CD4-positive, alpha-beta T cell treated with Interferon gamma for 1 hour (primary cell): ENCODE data around the gene DPM3.
"Not testable (repeated sequence)": the region's sequence is repeated elsewhere in the genome, so short reads cannot be mapped to it uniquely, and the experiment has no call there.

ENCODE experiments used
- DNase-seq: peaks from one replicate; pipeline ENCODE4 v3.0.0-alpha.2; 2020

Gene DPM3, protein sequence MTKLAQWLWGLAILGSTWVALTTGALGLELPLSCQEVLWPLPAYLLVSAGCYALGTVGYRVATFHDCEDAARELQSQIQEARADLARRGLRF

DNA sequence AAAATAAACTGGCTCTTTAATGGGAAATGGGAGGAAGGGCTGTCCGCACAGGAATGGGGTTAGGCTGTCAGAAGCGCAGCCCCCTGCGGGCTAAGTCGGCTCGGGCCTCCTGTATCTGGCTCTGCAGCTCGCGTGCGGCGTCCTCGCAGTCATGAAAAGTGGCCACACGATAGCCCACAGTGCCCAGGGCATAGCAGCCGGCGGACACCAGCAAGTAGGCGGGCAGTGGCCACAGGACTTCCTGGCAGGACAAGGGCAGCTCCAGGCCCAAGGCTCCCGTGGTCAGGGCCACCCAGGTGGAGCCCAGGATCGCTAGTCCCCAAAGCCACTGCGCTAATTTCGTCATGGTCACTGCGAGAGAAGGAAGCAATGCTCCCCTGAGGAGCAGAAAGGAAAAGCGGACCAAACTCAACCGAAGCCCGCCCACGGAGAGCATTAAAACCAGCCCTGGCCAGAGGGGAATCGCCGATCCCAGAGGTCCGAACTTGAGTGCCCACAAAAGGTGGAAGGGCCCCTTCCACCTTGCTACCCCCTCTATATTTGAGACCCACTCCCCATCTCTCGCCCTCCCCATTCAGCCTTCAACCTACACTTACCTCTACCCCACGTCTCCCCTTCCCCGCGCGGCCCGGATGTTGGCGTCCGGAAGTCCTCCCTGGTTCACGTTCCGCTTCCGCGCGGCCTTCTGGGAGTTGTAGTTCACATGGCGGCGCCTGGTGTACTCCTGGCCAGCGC is at the start of gene DPM3:
DPM3 (minus strand) TSS at position 637 of the 735 bp plus-strand sequence; CDS start at position 346, 291 bp downstream.
- peak; percentile 85 for DNase-seq

DNA sequence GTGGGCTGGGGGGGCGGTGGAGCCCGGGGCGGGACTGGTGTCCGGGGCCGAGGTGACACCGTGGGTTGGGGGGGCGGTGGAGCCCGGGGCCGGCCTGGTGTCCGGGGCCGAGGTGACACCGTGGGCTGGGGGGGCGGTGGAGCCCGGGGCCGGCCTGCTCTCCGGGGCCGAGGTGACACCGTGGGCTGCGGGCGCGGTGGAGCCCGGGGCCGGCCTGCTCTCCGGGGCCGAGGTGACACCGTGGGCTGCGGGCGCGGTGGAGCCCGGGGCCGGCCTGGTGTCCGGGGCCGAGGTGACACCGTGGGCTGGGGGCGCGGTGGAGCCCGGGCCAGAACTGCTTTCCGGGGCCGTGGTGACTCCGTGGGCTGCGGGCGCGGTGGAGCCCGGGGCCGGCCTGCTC is 49.6 kb upstream of the DPM3 start:
- DNase-seq, result not testable (repeated sequence)

DNA sequence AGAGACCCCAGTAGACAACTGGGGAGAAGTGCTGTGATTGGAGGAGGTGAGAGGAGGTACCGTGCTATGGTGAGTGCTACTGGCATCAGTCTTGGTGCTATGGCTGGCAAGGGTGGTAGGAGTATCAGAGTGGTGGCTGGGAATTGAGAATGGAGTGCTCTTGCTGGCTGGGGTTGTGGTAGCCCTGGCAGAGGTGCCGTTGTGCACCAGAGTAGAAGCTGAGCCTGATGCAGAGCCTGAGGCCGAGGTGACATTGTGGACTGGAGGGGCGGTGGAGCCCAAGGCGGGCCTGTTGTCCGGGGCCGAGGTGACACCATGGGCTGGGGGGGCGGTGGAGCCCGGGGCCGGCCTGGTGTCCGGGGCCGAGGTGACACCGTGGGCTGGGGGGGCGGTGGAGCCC is 47.9 kb upstream of the DPM3 start:
- no peak for DNase-seq

DNA sequence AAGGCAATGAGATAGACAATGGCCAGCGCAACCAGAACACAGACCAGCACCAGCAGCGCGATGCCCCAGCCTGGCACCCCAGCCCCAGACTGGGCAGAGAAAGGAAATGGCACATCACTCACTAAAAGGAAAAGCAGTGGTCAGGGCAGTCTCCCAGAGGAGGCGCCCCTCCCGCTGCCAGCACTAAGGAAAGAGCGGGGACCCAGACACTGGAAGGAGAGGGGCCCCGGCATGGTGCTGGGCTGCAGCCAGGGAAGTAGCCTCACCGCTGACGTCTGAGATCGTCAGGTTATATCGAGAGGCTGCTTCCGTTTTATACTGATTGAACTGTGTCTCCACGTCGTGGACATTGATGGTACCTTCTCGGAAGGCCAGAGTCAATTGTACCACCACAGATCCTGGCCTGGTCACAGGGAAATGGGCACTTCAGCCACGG is 47.1 kb upstream of the DPM3 start:
- DNase-seq, result no peak

DNA sequence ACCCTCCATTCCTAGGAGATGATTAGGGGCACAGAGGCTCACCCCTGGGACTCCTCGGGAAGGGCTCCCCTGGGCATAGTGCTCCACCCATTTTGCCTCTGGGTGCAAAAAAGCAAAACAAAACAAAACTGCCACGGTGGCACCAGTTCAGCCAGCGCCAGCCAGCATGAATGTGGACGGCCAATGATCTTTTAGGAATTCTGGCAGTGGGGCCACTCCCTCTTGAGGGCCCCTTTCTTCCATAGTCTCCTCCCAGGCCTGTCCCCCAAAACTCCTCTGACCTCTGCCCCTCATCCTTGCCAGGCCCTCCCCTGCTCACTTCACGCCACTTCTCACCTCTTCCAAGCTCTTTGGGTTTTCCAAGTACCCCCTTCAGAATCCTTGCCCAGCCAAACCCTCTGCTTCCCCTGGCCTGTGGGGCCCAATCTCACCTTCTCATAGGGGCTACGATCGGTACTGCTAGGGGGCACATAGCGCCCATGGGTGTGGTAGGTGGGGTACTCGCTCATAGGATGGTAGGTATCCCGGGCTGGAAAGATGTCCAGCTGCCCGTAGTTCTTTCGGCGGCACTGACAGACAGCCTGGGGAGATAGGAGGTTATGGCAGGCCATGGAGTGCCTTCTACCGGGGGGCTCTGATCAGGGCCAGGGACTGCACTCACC is 46.6 kb upstream of the DPM3 start:
- DNase-seq, result no peak

DNA sequence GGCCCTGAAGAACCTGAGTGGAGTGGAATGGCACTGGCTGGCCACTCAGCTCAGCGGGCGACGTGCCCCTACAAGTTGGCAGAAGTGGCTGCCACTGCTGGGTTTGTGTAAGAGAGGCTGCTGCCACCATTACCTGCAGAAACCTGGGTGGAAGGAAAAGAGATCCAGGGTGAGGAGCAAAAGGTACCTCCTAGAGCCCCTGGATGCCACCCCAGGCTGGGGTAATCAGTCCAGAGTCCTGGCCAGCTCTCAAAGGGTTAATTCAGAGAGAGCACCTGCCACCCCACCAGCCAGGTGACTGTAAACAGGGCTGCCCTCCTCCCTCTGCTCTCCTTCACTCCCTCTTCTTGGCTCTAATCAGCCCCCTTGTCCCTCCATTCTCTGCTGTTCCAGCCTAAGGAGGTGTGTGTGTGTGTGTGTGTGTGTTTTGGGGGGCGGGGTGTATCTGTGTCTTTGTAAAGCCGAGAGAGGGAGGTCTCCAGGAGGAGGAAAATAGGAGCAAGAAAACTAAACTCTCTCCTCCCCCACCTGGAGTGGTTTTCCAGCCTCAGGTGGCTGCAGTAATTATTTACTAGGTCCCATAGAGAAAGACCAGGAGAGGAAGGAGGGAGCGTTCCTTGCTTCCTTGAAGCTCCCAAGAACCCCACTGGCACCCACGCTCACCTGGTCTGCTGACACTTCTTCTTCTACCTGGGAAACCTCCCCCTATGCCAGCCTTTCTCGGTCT is 45.9 kb upstream of the DPM3 start:
- no peak for DNase-seq

DNA sequence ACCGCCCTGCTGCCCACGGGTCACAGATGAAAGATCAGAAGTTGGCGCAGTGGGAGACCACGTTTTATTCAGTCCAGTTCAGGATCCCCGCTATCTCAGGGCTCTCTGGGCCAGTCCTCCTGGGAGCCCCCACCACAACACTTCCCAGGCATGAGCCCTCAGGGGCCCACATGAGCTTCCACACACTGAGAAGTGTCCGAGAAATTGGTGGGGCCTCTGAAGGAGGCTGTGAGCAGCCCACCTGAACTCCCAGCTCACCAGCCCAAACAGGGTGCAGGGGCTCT is 45.4 kb upstream of the DPM3 start:
- no peak for DNase-seq

DNA sequence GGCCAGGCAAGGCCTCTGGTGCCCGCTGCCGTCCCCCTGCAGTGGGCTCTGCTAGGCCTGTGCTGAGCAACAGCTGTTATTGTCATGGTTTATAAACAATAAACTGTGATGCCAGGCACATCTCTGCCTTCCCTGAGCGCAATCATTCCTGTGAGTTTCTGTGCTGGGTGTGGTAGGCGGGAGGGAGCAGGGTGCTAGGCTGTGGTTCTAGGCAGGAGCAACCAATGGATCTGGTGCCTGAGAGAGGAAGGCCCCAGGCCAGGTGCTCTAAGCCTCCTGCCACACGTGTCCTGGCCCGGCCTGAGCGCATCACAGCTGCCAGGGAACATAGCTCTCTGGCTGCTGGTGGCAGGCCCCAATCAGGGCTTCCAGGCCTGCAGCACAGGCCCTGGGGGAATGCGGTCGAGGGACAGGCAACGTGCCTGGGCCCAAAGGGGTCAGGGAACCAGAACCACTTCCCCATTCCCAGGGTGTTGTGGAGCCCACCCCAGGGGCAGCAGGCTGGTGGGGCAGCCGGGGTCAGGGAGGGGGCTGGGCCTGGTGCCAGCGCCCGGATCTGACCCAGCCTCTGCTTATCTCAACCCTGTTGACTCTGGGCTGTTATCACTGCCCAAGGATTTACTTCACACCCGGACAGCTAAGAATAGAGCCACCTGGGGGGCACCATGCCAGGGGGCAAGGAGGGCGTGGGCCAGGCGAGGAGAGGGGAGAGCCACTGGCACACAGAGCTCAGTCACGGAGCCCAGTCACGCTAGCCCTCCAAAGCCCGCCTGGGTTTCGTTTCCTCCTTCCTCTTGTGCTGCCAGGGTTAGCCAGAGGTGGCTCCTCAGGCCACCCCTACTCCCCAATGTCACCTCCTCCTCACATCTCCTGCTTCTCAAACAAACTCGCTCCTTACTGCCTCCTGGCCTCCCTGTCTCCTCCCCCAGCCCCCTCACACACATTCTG is 44.8 kb upstream of the DPM3 start:
- peak; percentile 68 for DNase-seq

DNA sequence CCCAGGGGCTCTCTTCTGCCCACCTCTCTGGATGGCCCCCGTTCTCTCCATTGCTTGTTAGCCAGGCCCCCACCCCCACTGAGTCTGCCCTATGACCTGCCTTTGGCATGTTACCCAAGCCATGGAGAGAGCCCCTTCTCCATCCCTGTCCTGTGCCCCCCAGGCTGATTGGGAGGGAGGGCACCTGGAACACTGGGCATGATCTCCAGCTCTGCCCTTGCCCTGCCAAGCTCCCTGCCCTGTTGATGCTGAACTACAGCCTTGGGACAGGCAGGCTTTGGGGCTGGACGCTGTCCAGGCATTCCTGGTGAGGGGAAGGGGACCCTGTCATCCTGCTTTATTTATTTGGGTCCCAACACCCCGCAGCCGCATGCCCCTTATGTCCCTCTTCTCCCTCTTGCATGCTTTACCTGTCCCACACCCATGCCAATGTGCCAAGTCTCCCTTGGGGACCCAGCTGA is 44.0 kb upstream of the DPM3 start:
- DNase-seq, result no peak

DNA sequence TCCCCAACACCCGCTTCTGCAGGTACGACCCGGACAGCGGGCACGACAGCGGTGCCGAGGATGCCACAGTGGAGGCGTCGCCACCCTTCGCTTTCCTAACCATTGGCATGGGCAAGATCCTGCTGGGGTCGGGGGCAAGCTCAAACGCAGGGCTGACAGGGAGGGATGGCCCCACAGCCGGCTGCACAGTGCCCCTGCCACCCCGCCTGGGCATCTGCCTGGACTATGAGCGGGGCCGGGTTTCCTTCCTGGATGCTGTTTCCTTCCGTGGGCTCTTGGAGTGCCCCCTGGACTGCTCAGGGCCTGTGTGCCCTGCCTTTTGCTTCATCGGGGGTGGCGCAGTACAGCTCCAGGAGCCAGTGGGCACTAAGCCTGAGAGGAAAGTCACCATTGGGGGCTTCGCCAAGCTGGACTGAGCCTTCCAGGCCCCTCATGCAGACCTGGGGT is 43.5 kb upstream of the DPM3 start:
- DNase-seq, result no peak

DNA sequence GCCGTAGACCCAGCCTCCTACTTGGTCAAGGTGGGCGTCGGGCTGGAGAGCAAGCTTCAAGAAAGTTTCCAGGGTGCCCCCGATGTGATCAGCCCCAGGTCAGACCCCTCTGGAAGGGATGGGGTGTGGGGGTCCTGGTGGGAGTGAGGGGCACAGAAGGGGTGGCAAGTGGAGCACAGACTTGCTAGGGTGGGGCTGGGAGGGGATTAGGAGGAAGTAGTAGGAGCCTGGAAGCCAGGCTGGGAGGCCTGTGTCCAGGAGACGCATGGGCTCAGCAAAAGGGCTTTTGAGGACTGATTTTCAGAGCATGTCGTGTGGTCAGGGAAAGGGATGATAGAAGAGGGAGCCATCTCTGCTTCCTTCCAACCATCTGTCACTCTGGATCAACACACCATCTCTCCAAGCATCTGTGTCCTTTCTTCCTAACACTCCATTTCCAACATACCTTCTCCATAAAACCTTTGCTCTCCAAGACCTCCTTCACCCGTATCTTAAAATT is 41.8 kb upstream of the DPM3 start:
- DNase-seq, result no peak

DNA sequence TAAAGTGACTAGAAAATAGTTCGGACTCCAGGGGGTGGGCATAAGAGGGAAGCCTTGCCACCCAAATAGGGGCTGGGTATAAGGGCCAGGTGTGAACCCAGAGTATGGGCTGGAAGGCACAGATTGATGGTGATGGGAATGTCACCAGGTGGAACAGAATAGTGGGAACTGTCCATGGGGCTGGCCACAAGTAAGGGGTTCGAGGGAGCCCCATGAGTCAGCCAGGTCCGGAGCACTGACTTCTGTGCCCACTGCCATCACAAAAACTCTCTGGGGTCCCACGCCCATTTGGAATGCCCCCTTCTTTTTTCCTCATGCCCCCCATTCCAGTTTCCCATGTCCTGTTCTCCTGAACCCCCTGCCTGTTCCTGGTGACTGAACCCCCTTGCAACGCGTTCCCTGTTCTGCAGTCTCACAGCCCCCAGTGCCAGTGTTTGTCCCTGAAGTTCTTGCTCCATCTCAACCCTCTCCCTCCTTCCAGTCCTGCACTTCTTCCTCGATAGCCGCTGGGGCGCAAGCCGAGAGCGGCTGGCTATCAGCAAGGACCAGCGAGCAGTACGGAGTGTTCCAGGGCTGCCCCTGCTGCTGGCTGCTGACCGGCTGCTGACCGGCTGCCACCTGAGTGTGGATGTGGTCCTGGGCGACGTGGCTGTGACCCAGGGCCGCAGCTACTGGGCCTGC is 41.2 kb upstream of the DPM3 start:
- no peak for DNase-seq

DNA sequence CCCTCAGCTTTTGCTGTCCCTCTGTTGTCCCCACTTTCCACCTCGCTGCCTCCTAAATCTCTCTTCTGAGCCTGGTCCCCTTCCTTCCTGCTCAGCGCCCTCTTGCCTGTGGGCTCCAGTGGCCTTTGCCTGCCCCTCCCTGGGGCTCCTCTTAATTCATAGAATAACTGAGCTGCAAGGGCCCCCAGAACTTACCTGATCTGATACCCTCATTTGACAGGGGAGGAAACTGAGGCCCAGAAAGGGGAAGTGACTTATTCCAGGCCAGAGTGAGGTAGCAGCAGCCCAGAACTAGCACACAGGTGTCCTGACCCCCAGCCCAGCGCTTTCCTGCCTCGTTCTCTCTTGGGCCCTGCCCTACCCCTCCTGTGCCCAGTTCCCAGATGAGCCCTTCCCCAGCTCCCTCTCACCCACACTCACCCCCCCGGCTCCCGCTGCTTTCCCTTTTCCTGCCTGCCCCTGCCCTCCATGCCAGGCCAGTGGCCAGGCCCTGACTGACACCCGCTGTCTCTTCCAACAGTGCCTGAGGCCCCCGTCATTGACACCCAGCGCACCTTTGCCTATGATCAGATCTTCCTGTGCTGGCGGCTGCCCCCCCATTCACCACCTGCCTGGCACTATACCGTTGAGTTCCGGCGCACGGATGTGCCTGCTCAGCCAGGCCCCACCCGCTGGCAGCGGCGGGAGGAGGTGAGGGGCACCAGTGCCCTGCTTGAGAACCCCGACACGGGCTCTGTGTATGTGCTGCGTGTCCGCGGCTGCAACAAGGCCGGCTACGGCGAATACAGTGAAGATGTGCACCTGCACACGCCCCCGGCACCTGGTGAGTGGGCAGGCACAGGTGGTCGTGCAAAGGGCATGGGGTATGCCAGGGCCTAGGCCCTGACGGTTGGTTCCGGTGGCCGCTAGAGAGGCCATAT is 39.0 kb upstream of the DPM3 start:
- DNase-seq, result no peak

DNA sequence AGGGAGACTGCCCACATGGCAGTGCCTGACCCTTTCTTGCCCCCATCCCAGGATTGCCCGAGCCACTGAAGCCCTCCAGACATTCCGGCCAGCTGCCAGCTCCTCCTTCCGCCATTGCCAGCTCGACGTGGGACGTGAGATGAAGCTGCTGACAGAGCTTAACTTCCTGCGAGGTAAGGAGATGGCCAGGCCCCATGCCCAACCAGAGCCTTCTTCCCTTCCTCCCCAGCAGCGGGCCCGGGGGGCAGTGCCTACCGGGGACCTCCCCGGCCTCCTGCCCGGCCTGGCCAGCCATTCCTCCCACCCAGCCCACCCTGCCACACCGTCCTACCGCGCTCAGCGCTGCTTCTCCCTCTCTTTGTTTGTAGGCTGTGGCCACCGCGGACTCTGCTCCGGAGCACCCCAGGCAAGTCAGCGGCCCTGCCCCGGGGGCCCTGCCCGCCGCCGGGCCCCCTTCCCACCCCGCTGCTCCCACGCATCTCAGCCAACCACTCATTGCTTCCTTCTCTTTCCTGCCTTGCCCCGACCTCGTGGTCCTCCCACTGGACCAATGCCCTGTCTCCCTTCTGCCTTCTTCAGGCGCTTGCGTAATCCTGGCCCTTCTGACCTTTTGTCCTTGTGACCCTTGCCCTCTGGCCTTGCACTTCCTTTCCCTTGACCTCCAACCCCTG is 38.2 kb upstream of the DPM3 start:
- DNase-seq, result peak; percentile 32

DNA sequence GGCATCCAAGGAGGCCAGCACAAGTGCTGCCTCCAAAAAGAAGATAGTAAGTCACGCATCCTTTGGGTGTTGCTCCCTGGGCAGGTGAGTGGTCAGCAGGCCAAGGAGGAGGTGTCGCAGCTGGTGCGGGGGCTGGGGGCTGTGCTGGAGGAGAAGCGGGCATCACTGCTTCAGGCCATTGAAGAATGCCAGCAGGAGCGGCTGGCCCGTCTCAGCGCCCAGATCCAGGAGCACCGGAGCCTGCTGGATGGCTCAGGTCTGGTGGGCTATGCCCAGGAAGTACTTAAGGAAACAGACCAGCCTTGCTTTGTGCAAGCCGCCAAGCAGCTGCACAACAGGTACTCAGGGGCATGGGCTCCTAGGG is 37.6 kb upstream of the DPM3 start:
- DNase-seq, result no peak

DNA sequence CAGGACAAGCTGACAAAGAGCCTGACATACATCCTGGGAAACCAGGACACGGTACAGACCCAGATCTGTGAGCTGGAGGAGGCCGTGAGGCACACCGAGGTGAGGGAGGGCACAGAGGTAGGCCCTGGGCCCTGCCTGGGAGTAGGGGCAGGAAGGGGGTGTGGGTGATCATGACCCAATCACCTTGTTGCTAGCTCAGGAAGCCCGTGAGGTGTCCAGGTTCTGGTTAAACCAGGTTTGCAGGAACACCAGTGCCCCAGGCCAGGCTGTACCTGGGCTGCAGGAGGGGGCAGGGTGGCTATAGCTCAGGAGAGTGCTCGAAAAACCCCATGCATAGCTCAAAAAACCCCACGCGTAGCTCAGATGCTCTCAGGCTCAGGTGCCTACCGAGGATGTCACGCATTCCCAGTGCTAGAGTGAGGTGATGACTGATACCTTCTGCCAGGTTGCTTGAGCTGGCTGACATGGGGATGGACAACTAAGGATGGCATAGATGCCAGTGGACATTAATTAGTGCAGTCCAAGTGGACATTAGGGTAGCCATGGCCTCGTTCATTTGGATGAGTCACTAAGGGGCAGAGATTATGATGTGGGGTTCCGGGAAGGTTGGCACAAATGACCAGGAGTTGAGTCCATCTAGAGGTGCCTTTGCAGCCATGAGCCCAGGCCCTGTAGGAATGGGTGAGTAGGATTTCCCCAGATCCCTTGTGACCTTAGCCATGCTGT is 37.0 kb upstream of the DPM3 start:
- no peak for DNase-seq

DNA sequence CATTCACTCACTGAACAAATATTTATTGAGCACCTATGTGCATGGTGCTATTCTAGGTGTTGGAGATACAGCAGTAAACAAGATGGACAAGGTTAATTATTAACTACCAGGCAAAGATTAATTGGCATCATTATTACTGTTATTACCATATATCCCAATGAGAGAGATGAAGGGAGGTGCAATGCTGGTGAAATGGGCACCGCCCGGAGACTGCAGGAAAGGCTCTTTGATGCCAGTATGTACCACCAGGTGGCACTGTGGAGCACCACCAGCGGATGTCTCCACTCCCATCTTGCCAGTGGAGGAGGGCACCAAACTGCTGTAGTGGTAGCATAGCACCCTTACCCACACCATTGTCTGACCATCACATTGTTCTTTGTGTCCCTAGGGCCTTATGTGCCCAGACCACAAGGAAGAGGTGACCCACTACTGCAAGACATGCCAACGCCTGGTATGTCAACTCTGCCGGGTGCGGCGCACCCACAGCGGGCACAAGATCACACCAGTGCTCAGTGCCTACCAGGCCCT is 36.3 kb upstream of the DPM3 start:
- peak; percentile 77 for DNase-seq

DNA sequence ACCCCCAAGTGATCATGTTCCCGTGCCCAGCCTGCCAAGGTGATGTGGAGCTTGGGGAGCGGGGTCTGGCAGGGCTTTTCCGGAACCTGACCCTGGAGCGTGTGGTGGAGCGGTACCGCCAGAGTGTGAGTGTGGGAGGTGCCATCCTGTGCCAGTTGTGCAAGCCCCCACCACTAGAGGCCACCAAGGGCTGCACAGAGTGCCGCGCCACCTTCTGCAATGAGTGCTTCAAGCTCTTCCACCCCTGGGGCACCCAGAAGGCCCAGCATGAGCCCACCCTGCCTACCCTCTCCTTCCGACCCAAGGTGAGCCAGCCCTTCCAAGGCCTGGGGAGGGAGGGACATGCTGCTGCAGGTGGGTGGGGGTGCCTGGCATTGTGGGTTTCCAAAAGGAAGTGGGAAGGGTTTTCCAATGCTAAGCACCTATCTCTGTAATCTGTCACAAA is 35.6 kb upstream of the DPM3 start:
- no peak for DNase-seq

DNA sequence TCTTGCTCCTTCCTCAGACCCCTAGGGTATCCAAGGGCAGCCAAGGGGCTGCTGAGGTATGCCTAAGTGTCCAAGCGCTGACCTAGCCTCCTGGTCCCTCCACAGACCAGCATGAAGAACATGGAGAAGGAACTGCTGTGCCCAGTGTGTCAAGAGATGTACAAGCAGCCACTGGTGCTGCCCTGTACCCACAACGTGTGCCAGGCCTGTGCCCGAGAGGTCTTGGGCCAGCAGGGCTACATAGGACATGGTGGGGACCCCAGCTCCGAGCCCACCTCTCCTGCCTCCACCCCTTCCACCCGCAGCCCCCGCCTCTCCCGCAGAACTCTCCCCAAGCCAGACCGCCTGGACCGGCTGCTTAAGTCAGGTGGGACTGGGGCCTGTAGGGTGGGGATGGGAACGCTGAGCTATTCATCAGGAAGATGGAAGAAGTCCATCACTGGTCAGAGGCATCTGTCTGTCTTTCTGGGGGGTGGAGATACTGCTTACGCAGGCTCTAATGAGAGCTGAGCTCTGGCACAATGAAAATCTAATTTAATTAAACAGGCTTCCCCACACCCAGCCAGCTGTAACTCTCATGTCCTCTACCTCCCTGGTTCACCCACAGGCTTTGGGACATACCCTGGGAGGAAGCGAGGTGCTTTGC is 35.1 kb upstream of the DPM3 start:
- DNase-seq, result no peak
